Dedifferentiated amniotic fluid mesenchymal stem cell (primary cell): Measurements from ENCODE around the gene STARD3NL.

Experiments used
- DNase-seq: peaks from one replicate; pipeline ENCODE4 v3.0.0-alpha.2; 2016; ENCODE audit errors: extremely low spot score

The STARD3NL gene

DNA sequence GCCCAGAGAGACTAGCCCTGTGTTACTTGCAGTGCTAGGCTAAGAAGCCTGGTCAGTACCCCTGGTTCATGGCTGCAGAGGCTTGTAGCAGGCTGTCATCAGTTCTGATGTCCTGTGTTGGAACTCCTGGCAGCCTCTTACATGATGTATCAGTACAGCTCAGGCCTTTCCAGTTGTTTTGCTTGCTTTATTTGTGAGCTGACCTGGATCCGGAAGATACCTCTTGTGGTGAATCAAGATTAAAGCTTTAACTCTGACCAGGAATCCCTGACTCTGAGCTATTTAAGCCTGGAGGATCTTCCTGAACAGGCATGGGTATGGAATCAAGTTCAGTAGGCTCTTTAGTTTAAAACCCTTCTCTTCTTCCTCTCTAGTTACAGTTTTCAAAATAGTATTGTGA lies 4.4 kb downstream of the STARD3NL start:
- no peak for DNase-seq

DNA sequence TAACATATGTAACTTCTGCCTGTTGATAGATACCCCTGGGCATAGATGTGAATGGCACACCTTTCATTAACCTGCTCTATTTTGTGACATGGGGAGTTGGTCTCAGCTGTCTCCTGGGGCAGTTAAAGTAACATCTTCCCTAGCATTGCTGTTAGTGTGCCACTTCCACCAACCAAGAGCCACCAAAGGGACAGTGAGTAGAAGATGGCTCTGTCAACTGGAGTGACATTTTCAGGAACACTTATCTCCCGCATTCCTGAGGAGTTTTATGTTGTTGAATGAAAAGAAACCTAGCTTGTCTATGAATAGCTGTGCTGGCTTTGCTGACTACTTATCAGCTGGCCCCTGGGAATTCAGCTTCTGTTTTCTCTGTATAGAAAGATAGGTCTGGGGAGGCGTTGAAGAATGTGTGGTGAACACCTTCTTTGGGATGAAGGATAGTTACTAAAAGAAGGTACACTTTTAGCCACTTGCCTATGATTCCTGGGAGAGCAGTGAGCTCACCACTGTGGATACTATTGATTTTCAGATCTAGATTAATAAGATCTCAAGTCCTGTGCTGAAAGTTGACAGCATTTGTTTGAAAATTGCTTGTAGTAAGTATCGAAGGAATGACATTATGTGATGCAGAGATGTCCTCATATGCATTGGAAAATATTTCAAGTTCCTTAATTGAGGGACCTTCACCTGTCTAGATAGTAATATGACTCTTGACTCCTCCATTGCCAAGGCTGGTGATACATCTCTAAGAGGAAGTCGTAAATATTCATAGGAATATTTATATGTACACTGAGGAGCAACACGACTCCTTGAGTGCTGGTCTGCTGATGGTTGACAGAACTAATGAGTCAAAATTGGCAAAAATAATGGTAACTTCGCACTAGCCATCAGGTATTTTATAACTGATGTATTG lies 7.6 kb downstream of the STARD3NL start:
- DNase-seq: no peak

DNA sequence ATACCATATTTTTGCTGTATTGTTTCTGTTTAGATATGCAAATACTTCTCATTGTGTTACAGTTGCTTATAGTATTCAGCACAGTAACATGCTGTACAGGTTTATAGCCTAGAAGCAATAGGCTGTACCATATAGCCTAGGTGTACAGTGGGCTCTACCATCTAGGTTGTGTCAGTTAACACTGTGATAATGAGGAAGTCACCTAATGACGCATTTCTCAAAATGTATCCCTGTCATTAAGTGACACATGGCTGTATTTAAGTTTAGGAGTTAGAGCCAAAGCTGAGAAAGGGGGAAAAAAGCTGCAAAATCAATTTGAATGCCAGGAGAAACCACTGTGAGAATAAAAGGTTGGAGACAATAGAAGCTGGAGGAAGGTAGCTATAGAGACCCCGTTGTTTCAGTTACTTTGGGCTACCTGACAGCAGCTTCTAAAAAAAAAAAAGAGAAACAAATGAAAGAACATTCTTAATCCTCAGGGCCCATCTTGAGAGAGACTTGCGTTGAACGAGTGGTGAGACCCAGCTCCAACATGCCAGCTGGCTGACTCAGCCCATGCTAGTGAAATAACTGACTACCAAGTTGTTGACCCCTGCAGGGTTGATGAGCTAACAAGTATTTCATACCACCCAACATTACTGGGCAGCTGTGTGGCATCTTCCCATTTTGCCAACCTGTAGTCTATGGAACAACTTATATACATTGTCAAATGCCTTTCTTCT lies 8.7 kb downstream of the STARD3NL start:
- no peak for DNase-seq

DNA sequence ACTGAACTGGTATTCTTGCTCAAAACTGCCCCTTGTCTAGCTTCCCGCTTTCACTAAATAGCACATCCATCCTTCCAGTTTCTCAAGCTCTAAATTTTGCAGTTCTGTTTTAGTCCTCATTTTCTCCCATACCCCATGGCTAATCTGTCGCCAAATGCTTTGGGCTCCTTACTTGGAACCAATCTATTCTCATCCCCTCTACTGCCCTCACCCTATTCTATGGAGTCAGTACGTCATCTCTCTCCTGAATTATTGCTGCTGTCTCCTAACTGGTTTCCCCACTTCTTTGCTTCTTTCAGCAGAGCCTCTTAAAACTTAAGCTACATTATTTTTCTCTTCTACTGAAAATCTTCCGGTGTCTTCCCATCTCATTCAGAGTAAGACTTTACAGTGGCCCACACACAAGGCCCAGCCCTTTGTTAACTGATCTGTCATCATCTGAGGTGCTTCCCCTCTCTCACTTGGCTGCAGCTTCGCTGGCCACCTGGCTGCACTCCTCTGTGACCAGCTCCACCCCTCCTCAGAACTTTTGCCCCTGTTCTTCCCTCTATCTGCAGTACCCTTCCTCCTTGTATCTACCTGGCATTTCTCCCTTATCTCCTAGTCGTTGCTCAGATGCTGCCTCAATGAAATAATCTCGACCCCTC lies 9.9 kb downstream of the STARD3NL start:
- DNase-seq: no peak

DNA sequence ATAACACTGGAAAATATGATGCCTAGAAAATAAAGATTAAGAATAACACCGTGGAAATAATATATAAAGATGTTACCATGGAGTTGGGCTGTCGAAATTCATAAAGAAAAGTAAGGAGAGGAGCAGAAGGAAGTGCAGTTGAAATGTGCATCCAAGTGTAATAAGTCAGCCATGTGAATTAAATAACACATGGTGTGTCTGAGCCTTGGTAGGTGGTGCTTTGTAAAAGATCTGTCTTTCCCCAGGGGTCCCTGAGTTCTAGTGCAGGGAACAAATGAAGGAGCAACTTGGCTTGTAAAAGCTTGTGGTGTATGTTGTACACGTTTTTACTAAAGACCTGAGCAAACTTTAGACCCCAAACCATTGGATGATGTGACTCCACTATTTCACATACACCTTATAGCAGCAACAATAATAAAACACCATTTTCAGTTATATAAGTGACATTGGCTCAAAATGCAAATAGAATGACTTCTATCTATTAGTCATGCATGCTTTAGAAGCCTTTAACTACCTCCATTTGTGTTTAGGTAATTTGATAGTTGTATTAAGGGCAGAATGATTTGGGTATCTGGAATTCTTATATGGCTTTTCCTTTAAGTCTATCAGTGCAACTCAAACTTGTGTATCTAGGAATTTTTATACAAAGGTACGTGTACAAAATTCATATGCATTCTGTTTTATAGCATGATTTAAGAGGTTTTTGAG lies 11.3 kb downstream of the STARD3NL start:
- DNase-seq: no peak

DNA sequence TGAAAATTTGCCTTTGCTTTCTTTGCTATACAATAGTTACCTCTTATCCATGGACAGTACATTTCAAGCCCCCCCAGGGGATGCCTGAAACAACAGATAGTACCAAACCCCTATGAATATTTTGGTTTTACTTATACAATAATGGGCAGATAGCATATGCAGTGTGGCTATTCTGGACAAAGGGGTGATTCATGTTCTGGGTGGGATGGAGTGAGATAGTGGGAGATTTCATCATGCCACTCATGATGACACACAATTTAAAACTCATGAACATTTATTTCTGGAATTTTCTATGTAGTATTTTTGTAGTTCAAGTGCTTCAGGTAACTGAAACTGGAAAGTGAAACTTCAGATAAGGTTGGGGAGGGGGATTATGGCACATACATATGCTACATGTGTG lies 12.0 kb downstream of the STARD3NL start:
- no peak for DNase-seq

DNA sequence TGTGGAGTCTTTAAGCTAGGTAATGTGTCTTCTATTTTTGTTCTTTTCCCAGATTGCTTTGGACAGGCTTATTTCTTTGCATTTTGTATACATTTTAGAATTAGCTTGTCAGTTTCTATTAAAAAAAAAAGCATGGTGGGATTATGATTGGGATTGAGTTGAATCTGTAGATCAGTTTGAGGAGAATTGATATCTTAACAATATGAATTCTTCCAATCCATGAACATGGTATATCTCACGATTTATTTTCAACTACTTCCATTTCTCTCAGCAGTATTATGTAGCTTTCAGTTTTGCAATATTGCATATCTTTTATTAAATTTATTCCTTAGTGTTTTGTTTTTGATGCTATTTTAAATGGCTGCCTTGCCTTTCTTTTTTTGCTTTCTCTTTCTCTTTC lies 13.7 kb downstream of the STARD3NL start:
- DNase-seq: no peak

DNA sequence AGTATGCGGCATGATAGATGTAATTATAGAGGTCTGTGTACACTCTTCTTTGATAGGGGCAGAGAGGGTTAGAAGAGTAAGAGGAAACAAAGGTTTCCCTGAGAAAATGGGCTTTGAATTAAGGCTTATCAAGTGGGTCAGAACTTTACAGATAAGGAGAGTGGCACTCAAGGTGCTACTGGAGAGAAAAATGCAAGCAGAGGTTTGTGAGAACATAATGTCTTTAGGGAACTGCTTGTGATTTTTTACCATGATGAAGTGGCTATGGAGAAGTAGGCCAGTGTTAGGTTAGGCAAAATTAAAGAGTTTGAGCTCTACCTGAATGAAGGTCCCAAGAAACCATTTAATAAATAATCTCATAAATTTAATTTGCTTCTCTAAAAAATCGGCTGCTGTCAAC lies 14.3 kb downstream of the STARD3NL start:
- no peak for DNase-seq

DNA sequence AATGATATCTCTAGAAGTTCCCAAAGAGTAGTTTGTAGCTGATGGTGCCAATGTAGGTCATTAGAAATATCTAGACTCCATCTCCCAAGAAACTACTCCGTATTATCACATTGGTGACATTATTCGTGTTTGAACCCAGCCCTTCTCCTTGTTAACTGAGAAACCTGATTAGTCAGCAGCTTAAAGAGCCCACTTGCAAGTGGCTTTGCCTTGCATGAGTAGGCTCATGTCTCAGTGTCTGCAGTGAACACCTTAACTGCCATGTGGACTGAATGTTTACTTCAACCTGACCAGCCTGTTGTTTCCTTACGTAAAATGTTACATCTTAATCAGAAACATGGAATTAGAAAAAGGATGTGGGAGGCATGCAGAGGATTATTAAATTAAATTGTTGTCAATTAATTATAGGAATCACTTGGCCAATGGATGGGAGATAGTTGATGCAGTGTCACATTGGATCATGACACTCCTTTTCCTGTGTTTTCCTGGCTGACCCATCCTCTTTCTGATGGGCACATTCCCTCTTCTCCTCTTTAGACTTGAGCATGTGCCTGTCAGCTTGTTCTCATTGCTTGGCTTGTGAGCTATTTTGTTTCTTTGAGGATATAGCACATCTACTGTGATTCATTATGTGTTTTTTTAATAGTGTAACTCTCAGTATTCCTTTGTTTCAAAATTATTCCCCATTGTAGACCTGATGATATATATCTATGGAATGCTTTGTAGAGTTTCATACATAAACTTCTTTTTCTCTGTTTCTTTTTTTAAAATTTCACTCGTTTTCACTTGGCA lies 18.0 kb downstream of the STARD3NL start:
- DNase-seq: peak; percentile 31

DNA sequence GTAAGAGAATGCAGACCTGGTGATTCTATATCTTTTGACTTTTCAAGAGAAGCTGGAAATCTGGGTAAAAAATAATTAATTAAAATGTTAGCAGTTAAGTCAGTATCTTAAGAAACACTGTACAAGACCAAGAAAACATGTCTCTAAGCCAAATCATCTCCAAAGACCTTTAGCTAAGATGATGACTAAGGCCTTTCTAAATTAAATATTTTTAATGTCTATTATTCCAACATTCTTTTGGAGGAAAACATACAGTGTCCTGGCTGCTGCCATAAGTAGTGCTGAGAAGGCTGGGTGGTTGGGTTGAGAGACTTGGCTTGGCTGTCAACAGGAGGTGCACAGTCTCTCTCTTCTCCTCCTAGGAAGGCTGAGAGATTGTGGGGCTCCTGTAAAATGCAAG lies 20.3 kb downstream of the STARD3NL start:
- DNase-seq: no peak

DNA sequence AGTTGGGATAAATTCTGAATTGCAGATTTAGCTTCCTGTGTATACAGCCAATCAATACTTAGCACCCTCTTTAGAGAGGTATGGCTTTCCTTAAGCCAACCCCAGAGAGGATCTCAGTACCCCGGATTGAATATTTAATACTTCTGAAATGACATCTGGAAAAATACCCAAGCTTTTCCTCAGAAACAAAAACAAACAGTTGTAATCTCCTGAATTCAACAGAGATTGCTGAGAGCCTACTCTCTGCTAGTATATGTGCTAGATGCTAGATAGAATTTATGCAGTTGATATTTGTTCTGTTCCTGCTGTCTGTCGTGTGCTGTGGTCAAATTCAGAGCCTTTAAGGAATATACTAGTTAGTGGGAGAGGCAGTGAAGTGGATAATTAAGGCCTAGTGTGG lies 21.1 kb downstream of the STARD3NL start:
- no peak for DNase-seq

DNA sequence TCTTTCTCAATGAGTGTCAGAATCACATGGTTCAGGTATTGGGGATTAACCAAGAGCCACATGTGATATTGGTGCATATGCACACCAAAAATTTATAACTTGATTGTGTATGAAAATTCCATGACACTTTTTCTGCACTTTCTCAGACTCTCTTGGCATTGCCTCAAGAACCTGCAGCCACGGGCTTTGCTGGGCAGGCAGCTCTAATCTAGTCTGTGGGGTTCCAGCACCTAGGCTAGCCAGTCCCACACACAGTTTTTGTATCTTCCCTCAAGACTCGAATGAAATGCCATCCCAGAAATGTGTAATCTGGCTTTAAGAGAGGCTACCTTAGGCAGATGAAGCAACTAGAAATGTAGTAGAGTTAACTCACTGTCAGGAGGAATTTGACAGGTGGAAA lies 21.7 kb downstream of the STARD3NL start:
- no peak for DNase-seq

DNA sequence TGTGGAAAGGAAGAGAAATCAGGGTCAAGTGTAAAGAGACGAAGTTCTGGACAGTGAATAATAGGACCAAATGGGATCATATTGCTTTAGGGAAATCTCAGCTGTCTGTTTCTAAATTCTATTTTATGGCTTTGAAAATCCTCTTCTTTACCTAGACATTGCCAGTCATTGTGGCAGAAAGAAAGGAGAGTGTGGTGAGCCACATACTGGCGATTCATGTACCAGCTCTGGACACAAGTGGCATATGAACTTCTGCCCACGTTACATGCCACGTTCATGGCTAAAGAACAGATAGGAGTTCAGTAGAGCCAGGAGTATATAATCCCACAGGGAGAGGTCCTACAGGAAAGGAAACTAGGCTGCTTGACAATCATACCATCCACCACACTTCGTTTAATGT lies 28.0 kb downstream of the STARD3NL start:
- DNase-seq: no peak

DNA sequence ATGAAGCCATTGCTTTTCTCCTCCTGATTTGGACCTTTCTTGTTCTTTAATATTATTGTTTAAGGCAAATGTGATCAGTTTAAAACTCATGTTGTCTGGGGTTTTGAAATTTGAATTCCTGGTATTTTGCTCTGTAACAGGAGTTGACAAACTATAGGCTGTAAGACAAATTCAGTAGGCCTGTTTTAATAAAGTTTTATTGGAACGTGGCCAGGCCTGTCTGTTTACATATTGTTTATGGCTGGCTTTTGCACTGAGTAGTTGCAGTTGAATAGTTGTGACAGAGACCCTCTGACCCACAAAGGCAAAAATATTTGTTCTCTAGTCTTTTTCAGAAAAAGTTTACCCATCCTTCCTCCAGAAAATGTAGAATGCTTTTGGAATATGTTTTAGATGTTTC lies 29.8 kb downstream of the STARD3NL start:
- DNase-seq: no peak

DNA sequence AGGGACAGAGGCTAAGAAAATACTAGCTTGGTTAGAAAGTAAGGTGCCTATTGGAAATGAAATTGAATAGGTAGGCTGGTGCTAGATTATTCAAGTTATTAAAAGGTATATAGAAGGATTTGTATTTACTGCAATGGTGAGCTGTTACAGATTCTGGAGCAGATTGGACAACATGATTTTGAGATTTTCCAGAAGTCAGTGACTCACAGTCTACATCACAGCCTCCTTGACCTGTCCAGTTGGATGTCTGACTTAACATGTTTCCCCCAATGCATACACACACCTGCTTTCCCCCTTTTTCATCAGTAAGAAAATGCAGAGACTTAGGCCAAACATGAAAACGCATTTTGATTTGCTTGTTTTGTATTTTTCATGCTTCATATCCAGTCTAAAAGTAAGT lies 33.4 kb downstream of the STARD3NL start:
- no peak for DNase-seq

DNA sequence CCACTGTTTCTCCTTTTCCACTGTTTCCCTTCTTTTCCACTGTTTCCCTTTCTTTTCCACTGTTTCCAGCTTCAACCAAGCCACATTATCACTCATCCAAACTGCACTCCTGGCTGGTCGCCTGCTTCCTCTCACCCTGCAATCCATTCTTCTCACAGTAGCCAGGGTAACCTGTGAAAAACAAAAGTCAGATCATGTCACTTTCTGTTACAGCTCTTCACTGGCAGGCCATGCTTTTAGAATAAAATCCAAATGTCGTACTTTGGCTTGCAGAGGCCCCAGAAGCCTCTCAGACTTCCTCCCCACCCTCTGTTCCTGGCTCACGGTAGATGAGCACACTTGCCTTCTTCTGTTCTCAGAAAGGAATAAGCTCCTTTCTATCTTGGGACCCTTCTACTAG lies 33.9 kb downstream of the STARD3NL start:
- DNase-seq: no peak

DNA sequence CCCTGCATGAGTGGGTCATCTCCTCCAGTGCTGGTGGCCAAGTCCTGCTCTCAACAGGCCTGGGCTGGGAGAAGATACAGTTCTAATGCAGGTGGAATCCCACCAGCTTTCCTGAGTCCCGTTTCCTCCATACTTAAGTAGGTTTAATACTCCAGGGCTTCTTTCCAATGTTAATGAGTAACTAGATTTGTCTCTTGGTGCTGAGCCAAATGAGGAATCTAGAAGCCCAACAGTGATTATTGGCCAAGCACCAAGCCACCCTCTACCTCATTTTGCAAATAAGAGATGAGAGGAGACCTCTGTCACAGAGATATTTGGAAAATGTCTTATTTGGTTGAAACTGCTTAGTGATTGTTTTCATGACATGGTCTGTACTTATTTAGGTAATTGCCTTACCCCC lies 37.1 kb downstream of the STARD3NL start:
- DNase-seq: no peak

DNA sequence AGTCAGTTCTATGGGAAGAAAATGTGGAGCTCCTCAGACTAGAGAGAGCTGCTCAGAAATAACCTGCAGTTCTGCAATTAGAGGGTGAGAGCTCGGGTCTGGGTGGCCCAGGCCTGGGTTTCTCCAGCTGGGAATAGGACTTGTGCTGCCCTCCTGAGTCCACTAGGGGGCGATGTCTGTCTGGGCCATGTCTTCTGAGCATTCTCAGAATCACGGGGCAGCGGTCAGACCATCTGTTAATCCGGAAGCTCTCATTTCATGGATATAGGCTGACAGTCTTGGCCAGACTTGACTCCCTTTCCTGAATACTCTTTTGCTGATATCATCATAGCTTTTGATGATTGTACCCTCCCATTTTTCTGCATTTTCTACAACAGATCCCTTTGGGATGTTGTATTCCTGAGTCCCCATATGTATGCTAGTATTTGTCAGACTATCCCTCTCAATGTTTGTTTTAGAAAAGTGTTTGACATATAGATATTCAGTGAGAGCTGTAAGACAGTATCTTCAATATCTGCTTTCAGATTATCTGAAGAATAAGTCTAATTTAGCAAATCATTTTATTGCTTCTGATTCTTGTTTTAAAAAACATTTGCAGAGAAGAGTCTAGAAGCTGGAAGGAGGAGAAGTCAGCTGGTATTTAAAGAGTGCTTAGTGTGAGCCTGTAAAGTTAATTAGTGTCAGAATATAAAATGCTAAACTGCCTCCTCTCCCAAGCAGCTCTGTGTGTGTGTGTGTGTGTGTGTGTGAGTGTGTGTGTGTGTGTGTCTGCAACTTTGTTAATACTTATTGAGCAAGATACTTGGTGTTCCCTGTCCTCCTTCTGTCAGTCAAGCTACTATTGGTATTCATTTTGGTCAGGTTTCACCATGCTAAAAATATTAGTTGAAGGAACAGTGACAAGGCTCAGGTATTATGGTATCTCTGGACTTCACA lies 38.0 kb downstream of the STARD3NL start:
- DNase-seq: peak; percentile 89

DNA sequence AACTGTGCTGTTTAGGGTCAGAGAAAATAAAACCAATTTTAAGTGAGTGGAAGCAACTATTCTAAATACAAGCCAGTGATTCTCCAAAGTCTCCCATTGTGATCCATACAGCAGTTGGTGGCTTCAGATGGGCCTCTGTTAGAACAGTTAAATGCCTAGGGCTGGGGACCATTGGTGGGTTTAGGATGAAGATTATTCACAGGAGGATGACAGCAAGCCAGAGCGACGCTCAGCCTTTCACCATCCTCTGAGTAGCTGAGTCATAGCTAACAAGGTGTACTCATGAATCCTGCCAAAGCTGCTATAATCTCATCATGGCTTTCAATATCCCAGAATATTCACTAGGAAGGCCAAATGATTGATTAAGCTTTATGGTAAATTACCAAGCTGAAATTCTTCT lies 39.6 kb downstream of the STARD3NL start:
- no peak for DNase-seq

DNA sequence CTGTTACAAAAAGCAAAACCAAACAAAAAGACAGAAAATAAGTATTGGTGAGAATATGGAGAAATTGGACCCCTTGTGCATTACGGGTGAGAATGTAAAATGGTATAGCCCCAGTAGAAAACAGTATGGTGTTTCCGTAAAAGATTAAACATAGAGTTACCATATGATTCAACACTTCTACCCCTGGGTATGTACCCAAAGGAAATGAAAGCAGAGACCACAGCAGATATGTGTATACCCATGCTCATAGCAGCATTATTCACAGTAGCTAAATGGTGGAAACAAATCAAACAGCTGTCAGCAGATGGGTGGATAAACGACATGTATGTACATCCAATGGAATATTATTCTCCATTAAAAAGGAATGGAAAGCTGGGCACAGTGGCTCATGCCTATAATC lies 42.4 kb downstream of the STARD3NL start:
- DNase-seq: no peak
